ENCODE data around the gene HHEX. TPM values are rescaled to one million over a fixed set of nuclear protein-coding genes. Genes with fewer than 3 reads are reported as not detected.

The HHEX gene
- total RNA-seq, 1 experiment from 2014 or later, result 71.7 TPM

- H3K79me2 ChIP-seq (ENCODE audit: low read length), result no peaks in the 10 kb centered on the region
- no peak for DNase-seq
- H3K36me3 ChIP-seq (ENCODE audit: insufficient read depth, low read length), result no peaks in the 10 kb centered on the region
- H3K9ac ChIP-seq (ENCODE audit: low read length), result no peak overlapping the region
- no peaks in the 10 kb centered on the region for H4K20me1 ChIP-seq (ENCODE audit: insufficient read depth, low read depth, low read length)
- H3K9me2 ChIP-seq (replicated peaks; ENCODE audit: insufficient read depth, low read length), result no peaks in the 10 kb centered on the region
- H3K4me3 ChIP-seq (ENCODE audit: low read length), result no peak overlapping the region
- H3K4me1 ChIP-seq (ENCODE audit: low read length), result no peaks in the 10 kb centered on the region
- no peak overlapping the region for H2AFZ ChIP-seq (ENCODE audit: low read length)
- H3K4me2 ChIP-seq (ENCODE audit: low read depth, low read length, poor library complexity, severe bottlenecking), result no peak overlapping the region
- no peak overlapping the region for H3K27ac ChIP-seq (ENCODE audit: low read length)
- no peaks in the 10 kb centered on the region for H3K9me3 ChIP-seq (ENCODE audit: low read length)
- H3K27me3 ChIP-seq (ENCODE audit: low read length), result no peaks in the 10 kb centered on the region
Measured at GRCh38 chr10:92662848-92663247, 26.9 kb upstream of the HHEX start.

- Histone ChIP-seq H3K36me3 (ENCODE audit: insufficient read depth, low read length) (no peaks in the 10 kb centered on the region), H2AFZ (ENCODE audit: low read length) (no peak overlapping the region), H3K79me2 (ENCODE audit: low read length) (no peaks in the 10 kb centered on the region), H3K27ac (ENCODE audit: low read length) (no peak overlapping the region), H3K9ac (ENCODE audit: low read length) (no peak overlapping the region), H3K4me3 (ENCODE audit: low read length) (no peak overlapping the region), H4K20me1 (ENCODE audit: insufficient read depth, low read depth, low read length) (no peaks in the 10 kb centered on the region), H3K9me3 (ENCODE audit: low read length) (no peaks in the 10 kb centered on the region), H3K4me2 (ENCODE audit: low read depth, low read length, poor library complexity, severe bottlenecking) (no peak overlapping the region), H3K9me2 (replicated peaks; ENCODE audit: insufficient read depth, low read length) (no peaks in the 10 kb centered on the region), H3K4me1 (ENCODE audit: low read length) (no peaks in the 10 kb centered on the region), H3K27me3 (ENCODE audit: low read length) (no peaks in the 10 kb centered on the region)
- DNase-seq, result no peak
Measured at GRCh38 chr10:92664322-92664721, 25.4 kb upstream of the HHEX start.

- no peak overlapping the region for H3K9ac ChIP-seq (ENCODE audit: low read length)
- H3K4me3 ChIP-seq (ENCODE audit: low read length), result no peak overlapping the region
- no peak overlapping the region for H3K4me2 ChIP-seq (ENCODE audit: low read depth, low read length, poor library complexity, severe bottlenecking)
- H3K27me3 ChIP-seq (ENCODE audit: low read length), result no peaks in the 10 kb centered on the region
- no peaks in the 10 kb centered on the region for H3K79me2 ChIP-seq (ENCODE audit: low read length)
- no peak for DNase-seq
- no peaks in the 10 kb centered on the region for H3K36me3 ChIP-seq (ENCODE audit: insufficient read depth, low read length)
- no peaks in the 10 kb centered on the region for H3K9me2 ChIP-seq (replicated peaks; ENCODE audit: insufficient read depth, low read length)
- no peak overlapping the region for H3K27ac ChIP-seq (ENCODE audit: low read length)
- no peaks in the 10 kb centered on the region for H3K4me1 ChIP-seq (ENCODE audit: low read length)
- no peaks in the 10 kb centered on the region for H4K20me1 ChIP-seq (ENCODE audit: insufficient read depth, low read depth, low read length)
- no peak overlapping the region for H2AFZ ChIP-seq (ENCODE audit: low read length)
- H3K9me3 ChIP-seq (ENCODE audit: low read length), result no peaks in the 10 kb centered on the region
Measured at GRCh38 chr10:92667078-92667477, 22.7 kb upstream of the HHEX start.

- Histone ChIP-seq H3K36me3 (ENCODE audit: insufficient read depth, low read length) (no peaks in the 10 kb centered on the region), H3K4me3 (ENCODE audit: low read length) (no peak overlapping the region), H3K9me2 (replicated peaks; ENCODE audit: insufficient read depth, low read length) (no peaks in the 10 kb centered on the region), H4K20me1 (ENCODE audit: insufficient read depth, low read depth, low read length) (no peaks in the 10 kb centered on the region), H3K4me1 (ENCODE audit: low read length) (peaks cover 6% of the 10 kb centered on the region), H3K27ac (ENCODE audit: low read length) (no peak overlapping the region), H3K4me2 (ENCODE audit: low read depth, low read length, poor library complexity, severe bottlenecking) (no peak overlapping the region), H3K9ac (ENCODE audit: low read length) (no peak overlapping the region), H3K27me3 (ENCODE audit: low read length) (no peaks in the 10 kb centered on the region), H2AFZ (ENCODE audit: low read length) (no peak overlapping the region), H3K79me2 (ENCODE audit: low read length) (no peaks in the 10 kb centered on the region), H3K9me3 (ENCODE audit: low read length) (no peaks in the 10 kb centered on the region)
- no peak for DNase-seq
Measured at GRCh38 chr10:92677708-92678107, 12.0 kb upstream of the HHEX start.

GRCh38 chr10:92678206-92678605 is 11.5 kb upstream of the HHEX start:
- peaks cover 6% of the 10 kb centered on the region for H3K4me1 ChIP-seq (ENCODE audit: low read length)
- no peak overlapping the region for H3K4me2 ChIP-seq (ENCODE audit: low read depth, low read length, poor library complexity, severe bottlenecking)
- no peaks in the 10 kb centered on the region for H3K36me3 ChIP-seq (ENCODE audit: insufficient read depth, low read length)
- H3K9ac ChIP-seq (ENCODE audit: low read length), result no peak overlapping the region
- no peaks in the 10 kb centered on the region for H3K9me3 ChIP-seq (ENCODE audit: low read length)
- no peak overlapping the region for H3K4me3 ChIP-seq (ENCODE audit: low read length)
- no peaks in the 10 kb centered on the region for H3K79me2 ChIP-seq (ENCODE audit: low read length)
- DNase-seq, result peak; percentile 32
- H3K9me2 ChIP-seq (replicated peaks; ENCODE audit: insufficient read depth, low read length), result no peaks in the 10 kb centered on the region
- no peak overlapping the region for H3K27ac ChIP-seq (ENCODE audit: low read length)
- H3K27me3 ChIP-seq (ENCODE audit: low read length), result no peaks in the 10 kb centered on the region
- no peak overlapping the region for H2AFZ ChIP-seq (ENCODE audit: low read length)
- no peaks in the 10 kb centered on the region for H4K20me1 ChIP-seq (ENCODE audit: insufficient read depth, low read depth, low read length)

- H2AFZ ChIP-seq (ENCODE audit: low read length), result no peak overlapping the region
- H3K4me2 ChIP-seq (ENCODE audit: low read depth, low read length, poor library complexity, severe bottlenecking), result no peak overlapping the region
- H4K20me1 ChIP-seq (ENCODE audit: insufficient read depth, low read depth, low read length), result no peaks in the 10 kb centered on the region
Measured at GRCh38 chr10:92681306-92681834, 8.4 kb upstream of the HHEX start.

GRCh38 chr10:92688573-92688926 is 1.2 kb upstream of the HHEX start:
- Histone ChIP-seq H2AFZ (ENCODE audit: low read length) (no peak overlapping the region), H3K27ac (ENCODE audit: low read length) (no peak overlapping the region), H3K4me2 (ENCODE audit: low read depth, low read length, poor library complexity, severe bottlenecking) (peak overlapping the region; percentile 72), H3K79me2 (ENCODE audit: low read length) (peaks cover 15% of the 10 kb centered on the region; the same call in 1 of the 2 replicates), H3K9me2 (replicated peaks; ENCODE audit: insufficient read depth, low read length) (no peaks in the 10 kb centered on the region), H3K4me3 (ENCODE audit: low read length) (peak overlapping the region; percentile 66; the same call in 1 of the 2 replicates), H3K4me1 (ENCODE audit: low read length) (peaks cover 34% of the 10 kb centered on the region), H3K27me3 (ENCODE audit: low read length) (no peaks in the 10 kb centered on the region), H3K9me3 (ENCODE audit: low read length) (no peaks in the 10 kb centered on the region), H4K20me1 (ENCODE audit: insufficient read depth, low read depth, low read length) (peaks cover 17% of the 10 kb centered on the region; the same call in 1 of the 2 replicates), H3K36me3 (ENCODE audit: insufficient read depth, low read length) (peaks cover 3% of the 10 kb centered on the region; the same call in 1 of the 2 replicates), H3K9ac (ENCODE audit: low read length) (no peak overlapping the region)
- no peak for DNase-seq

More at GRCh38 chr10:92681306-92681834, 8.4 kb upstream of the HHEX start:
- Histone ChIP-seq H3K27me3 (ENCODE audit: low read length) (no peaks in the 10 kb centered on the region), H3K9me2 (replicated peaks; ENCODE audit: insufficient read depth, low read length) (no peaks in the 10 kb centered on the region), H3K9me3 (ENCODE audit: low read length) (no peaks in the 10 kb centered on the region), H3K4me3 (ENCODE audit: low read length) (no peak overlapping the region), H3K9ac (ENCODE audit: low read length) (no peak overlapping the region), H3K4me1 (ENCODE audit: low read length) (peaks cover 6% of the 10 kb centered on the region), H3K27ac (ENCODE audit: low read length) (no peak overlapping the region), H3K36me3 (ENCODE audit: insufficient read depth, low read length) (no peaks in the 10 kb centered on the region), H3K79me2 (ENCODE audit: low read length) (no peaks in the 10 kb centered on the region)
- DNase-seq, result peak; percentile 38

- no peaks in the 10 kb centered on the region for H3K27me3 ChIP-seq (ENCODE audit: low read length)
- H2AFZ ChIP-seq (ENCODE audit: low read length), result peak overlapping the region; percentile 8; the same call in 1 of the 2 replicates
- no peak overlapping the region for H3K27ac ChIP-seq (ENCODE audit: low read length)
Measured at GRCh38 chr10:92688927-92689662, 660 bp upstream of the HHEX start.

More at GRCh38 chr10:92688927-92689662, 660 bp upstream of the HHEX start:
- DNase-seq, result peak; percentile 60
- H3K36me3 ChIP-seq (ENCODE audit: insufficient read depth, low read length), result peaks cover 3% of the 10 kb centered on the region; the same call in 1 of the 2 replicates
- H3K9me3 ChIP-seq (ENCODE audit: low read length), result no peaks in the 10 kb centered on the region
- peaks cover 36% of the 10 kb centered on the region for H3K4me1 ChIP-seq (ENCODE audit: low read length)
- H3K79me2 ChIP-seq (ENCODE audit: low read length), result peaks cover 15% of the 10 kb centered on the region; the same call in 1 of the 2 replicates
- H3K4me3 ChIP-seq (ENCODE audit: low read length), result peak overlapping the region; percentile 66
- peaks cover 17% of the 10 kb centered on the region; the same call in 1 of the 2 replicates for H4K20me1 ChIP-seq (ENCODE audit: insufficient read depth, low read depth, low read length)
- H3K9me2 ChIP-seq (replicated peaks; ENCODE audit: insufficient read depth, low read length), result no peaks in the 10 kb centered on the region
- H3K9ac ChIP-seq (ENCODE audit: low read length), result peak overlapping the region; percentile 69
- peak overlapping the region; percentile 72 for H3K4me2 ChIP-seq (ENCODE audit: low read depth, low read length, poor library complexity, severe bottlenecking)

Data from Karpas-422 (cell line).